Eye (tissue), 1 donor: ENCODE data around the gene ACAP1.

ENCODE experiments used
- DNase-seq: peaks from one replicate; pipeline ENCODE4 v3.0.0-alpha.2; 2015

ACAP1 gene

DNA sequence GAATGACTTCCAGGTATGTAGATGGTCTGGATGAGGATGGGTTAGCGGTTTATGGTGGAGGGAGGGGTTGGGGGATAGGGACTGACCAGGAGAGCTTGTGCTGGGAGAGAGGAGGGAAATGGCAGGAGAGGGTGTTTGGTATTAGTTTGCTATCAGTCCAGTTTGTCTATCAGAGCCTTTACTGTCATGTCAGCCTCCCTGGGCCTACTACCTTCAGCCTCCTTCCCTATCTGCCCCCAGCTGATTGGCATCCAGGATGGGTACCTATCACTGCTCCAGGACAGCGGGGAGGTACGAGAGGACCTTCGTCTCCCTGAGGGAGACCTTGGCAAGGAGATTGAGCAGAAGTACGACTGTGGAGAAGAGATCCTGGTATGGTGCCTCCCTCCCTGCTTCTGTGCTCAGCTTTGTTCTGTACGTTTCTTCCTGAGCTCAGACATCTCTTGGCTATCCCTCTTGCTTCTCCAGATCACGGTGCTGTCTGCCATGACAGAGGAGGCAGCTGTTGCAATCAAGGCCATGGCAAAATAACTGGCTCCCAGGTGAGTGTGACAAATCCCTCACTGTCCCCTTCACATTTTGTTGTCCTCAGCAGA, 25.1 kb upstream of the ACAP1 start:
- no peak for DNase-seq

GRCh38 chr17:7312432-7313087, 23.8 kb upstream of the ACAP1 start:
- DNase-seq, result no peak

DNA sequence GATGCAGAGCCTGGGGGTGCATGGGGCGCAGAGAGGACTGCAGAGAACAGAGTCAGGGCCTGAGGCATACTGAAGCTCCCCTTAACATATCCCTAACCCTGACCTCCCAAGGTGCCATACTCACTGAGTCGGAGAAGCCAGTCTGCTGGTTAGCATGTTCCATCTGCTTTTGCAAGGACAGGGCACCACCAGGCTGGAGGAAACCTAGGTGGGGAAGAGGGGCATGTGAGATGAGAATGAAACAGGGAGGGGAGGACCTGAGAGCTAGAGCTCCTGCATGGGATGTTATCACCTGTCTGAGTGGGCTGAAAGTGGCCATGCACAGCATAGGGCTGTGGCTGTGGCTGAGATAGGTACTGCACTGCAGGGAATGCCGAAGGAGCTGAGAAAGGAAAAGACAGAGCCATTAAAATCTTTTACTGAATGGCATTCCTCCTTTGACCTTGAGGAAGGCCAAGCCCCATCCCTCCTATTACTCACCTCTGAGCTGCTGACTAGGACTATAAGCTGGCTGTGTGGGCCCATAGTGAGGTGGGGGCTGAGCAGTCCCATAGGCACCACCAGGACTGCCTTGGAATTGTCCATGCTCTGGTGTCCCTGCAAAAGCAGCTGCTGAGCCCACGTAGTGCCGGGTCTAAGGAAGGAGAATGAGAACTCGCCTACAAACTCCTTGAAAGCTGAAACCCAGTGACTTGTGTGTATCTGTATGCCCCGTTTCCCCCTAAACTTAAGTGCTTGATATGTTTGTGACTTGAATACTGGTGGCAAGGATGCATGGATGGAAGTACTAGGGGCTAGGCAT, 23.0 kb upstream of the ACAP1 start:
- no peak for DNase-seq

DNA sequence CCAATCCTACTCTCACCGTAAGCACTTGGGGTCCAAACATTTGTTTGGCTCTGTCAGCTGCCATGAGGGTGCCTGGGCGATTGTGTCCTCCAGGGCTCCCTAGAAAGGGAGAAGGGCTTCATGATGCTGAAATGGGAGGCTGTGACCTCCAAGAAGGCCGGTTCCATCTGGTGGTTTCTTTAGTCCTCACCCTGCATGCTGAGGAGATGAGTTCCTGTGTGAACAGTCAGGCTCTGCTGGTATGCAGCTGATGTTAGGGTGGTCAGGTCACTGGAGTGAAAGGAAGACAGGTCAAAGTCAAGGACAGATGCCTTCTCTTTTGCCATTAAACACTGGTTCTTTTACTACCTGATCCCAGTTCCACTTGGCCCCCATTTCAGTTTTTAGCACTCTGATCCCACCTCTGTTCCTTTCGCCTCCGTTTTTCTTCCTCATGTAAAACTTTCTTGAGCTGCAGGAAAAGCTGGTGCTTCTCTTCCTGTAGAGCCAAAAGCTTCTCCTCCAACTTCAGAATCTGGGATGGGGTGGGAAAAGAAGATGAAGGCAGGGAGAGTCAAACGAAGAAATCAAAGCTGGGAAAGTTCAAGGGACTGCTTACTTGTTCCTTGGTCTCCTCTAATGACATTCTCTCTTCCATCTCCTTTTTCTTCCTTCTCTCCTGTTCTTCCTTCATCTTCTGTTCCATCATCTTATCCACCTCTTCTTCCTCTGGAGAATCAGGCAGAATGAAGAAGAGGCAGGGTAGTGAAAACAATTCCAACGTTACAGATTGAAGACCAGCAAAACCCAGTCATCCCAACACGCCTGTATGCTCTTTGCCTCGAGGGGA, 22.2 kb upstream of the ACAP1 start:
- no peak for DNase-seq

GRCh38 chr17:7314719-7315569, 21.4 kb upstream of the ACAP1 start, which contains the start of gene GPS2:
GPS2 (minus strand) TSS chr17:7315360; CDS start chr17:7315052, 308 bp downstream.
- DNase-seq, result peak; percentile 93

DNA sequence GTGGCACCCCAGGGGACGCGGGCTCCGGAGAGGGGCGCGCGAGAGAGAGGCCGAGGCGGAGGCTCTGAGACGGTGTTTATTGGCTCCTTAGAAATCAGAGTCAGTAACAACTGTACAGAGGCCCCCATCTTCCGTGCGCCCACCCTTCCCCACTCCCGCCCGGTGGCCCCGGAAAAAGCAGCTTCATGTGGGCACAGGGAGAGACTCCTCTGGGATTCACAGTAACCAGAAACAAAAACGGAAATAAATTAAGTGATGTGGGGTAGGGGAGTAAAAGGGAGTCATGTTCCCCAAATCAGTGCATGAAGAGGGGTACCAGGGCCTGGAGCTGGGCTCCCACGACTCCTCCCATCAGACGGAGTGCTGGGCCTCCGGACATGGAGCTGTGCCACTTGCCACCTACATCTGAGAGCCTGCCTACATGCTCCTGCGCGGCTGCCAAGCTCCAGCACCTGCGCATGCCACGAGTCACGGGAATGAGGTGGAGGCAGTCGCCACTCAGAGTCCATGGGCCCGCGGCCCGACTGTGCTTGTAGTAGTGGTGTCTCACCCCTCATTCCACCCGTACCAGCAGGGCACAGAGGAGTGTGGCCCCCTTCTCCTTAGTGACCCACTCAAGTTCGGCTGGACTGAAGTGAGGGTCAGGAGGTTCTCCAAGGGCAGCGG, 20.6 kb upstream of the ACAP1 start:
- DNase-seq, result no peak

DNA sequence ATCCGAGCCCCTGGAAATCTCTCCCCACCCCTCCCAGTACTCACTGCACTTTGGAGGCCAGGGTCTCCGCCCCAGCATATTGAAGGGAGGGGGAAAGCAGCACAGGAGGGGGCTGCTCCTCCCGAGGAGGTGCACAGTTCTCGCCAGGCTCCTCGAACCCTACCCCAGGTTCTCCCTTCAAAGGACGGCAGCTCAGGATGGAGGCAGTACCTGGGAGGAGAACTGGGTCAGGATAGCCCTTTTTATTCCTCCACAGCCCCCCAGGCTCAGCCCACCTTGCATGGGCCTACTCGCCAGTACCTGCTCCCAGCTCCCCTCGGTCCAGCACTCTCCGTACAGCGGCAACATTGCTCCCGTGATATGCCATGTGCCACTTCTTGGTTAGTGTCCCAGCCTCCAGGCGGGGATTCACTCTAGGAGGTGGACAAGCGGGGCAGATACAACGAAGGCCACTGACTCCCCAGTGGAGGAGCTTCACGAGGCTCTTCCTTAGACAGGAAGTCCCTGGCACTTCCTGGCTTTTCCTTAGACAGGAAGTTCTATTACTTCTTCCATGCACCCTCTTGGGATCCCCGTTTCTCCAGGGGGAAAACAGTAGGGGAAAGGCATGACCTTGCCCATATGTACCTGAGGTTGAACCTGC, 19.0 kb upstream of the ACAP1 start:
- DNase-seq, result no peak

- no peak for DNase-seq
Measured at GRCh38 chr17:7318121-7318860, 18.0 kb upstream of the ACAP1 start.

GRCh38 chr17:7321466-7321865, 14.9 kb upstream of the ACAP1 start:
- DNase-seq, result no peak

DNA sequence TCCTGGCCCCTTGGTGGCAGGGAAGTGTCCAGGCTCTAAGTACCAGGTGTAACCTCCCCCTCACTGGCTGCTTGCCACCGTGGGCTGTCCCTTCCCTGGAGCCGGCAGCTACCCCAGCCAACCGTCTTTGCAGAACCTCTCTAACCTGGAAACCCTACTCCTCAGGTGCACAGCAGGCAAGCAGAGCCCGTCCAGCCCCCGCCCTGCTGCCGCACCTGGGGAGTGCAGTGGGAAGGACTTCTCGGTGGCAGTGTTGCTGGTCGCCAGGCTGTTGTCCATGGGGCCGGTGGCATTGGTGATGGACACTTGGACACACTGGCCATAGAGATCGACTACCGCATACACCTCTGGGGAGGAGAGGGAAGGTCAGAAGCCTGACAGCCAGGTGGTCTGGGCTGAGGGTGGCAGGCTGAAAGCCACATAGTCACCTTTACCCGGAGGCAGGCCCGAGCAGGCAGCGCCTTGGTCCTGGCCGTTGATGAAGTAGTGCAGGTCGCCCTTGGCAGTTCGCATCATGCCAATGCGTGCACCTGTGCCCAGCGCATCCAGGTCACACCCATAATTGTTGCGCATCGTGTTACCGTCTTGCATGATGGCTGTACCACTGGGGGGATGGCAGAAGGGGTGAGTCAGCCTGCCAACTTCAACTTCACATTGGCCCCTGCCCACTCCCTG, 13.7 kb upstream of the ACAP1 start:
- no peak for DNase-seq

DNA sequence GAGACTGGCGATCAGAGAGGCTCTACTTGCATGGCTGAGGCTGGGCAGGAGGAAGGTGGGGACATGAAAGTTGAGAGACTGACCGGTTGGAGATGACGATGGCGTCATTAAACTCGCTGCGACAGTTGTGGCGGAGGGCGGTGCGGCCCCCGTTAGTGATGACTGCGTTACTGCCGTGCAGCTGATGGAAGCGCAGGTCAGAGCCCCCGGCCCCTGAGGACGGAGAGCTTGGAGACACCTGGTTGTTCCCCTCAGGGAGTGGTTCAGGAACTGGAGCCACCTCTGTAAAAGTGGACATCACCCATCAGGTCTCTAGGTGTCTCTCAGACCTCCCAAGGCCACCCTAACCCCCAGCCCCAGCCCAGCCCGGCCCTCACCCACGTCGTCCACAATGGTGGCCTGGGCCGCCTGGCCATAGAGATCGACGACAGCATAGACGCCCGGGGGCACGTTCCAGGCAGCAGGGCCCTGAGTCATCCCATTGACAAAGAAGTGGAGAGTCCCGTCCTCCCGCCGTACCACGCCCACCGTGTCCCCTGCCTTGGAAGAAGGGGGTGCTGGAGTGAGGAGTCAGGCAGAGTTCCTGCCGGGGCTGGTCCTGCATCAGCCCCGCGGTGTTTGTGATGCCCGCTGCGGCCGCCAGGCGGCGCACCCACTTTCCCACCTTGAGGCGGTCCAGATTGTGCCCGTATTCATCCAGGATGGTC, 12.4 kb upstream of the ACAP1 start:
- peak; percentile 63 for DNase-seq

- DNase-seq, result no peak
Measured at GRCh38 chr17:7324438-7324779, 11.9 kb upstream of the ACAP1 start.

GRCh38 chr17:7325031-7325528, 11.2 kb upstream of the ACAP1 start:
- no peak for DNase-seq

DNA sequence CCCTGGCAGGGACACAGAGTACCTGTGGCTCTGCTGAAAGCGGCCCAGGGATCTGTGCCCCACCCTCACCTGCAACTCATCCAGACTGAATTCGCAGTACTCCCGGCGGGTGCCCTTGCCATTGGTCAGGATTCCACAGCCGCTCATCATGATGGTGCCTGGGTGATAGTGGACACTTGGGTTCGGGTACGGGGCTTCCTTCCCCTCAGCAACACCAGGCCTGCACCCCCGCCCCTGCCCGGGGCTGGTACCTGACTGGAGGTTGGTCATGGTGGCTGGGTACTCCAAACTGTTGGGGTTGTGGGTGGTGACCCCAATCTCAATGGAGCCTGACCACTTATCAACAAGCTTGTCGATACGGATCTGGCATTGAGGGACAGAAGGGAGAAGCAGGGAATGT, 10.1 kb upstream of the ACAP1 start:
- no peak for DNase-seq

- no peak for DNase-seq
Measured at GRCh38 chr17:7327056-7327455, 9.3 kb upstream of the ACAP1 start.

- no peak for DNase-seq
Measured at GRCh38 chr17:7327501-7327900, 8.8 kb upstream of the ACAP1 start.

GRCh38 chr17:7328009-7328408, 8.3 kb upstream of the ACAP1 start:
- no peak for DNase-seq

- DNase-seq, result no peak
Measured at GRCh38 chr17:7328840-7329373, 7.4 kb upstream of the ACAP1 start, which contains the start of gene NEURL4. NEURL4 (minus strand) TSS chr17:7329335; CDS start chr17:7329312, 23 bp downstream.
